Measurements from ENCODE around the gene IP6K1. TPM values are rescaled to one million over a fixed set of nuclear protein-coding genes. Genes with fewer than 3 reads are reported as not detected.
"Not testable (repeated sequence)": the region's sequence is repeated elsewhere in the genome, so short reads cannot be mapped to it uniquely, and the experiment has no call there.

The IP6K1 gene
- total RNA-seq, 2 experiments from 2014 or later = 27.4 to 30.9 TPM

- CTCF ChIA-PET (ENCODE audit: unreplicated experiment) = no interaction called here
- no TSS peak for BruUV-seq (replicated peaks)
- H3K36me3 ChIP-seq (ENCODE audit: insufficient read depth, low read length) = peaks cover 7% of the 10 kb centered on the region; the same call in 1 of the 2 replicates
These were observed 86.3 kb downstream of the IP6K1 start for GRCh38 chr3:49700014-49700413.

GRCh38 chr3:49699281-49699979 lies 86.9 kb downstream of the IP6K1 start:
- H3K36me3 ChIP-seq (ENCODE audit: insufficient read depth, low read length) = peaks cover 7% of the 10 kb centered on the region; the same call in 1 of the 2 replicates
- H3K4me3 ChIP-seq (ENCODE audit: low read depth, low read length, poor library complexity, severe bottlenecking) = no peak overlapping the region
- intact Hi-C loops (cut with micrococcal nuclease; ENCODE audit: unreplicated experiment) = no loop called here
- no peak for TF ChIP-seq EZH2phosphoT487 (IDR thresholded peaks at IDR 0.05; ENCODE audit: borderline replicate concordance, low read depth, low read length)
- TF ChIP-seq CTCF (conservative IDR thresholded peaks at IDR 0.05; ENCODE audit: low read length) = no peak
- ChIA-PET POLR2A (no interaction called here), CTCF (ENCODE audit: unreplicated experiment) (no interaction called here)
- H3K4me1 ChIP-seq (ENCODE audit: insufficient read depth, low read length, poor library complexity, severe bottlenecking) = no peaks in the 10 kb centered on the region
- H3K79me2 ChIP-seq (ENCODE audit: insufficient read depth, low read depth, low read length) = no peaks in the 10 kb centered on the region
- no TSS peak for BruUV-seq (replicated peaks)
- H3K27ac ChIP-seq (ENCODE audit: low read depth, low read length, poor library complexity, severe bottlenecking) = no peak overlapping the region
- no peaks in the 10 kb centered on the region for H3K9me3 ChIP-seq (ENCODE audit: low read length)
- no peak for DNase-seq (ENCODE audit: low spot score)
- H3K9me2 ChIP-seq (ENCODE audit: insufficient read depth, low read length) = no peaks in the 10 kb centered on the region
- H2AFZ ChIP-seq (ENCODE audit: low read length) = no peak overlapping the region
- no peak overlapping the region for H3K4me2 ChIP-seq (ENCODE audit: low read length)
- H4K20me1 ChIP-seq (ENCODE audit: insufficient read depth, low read length) = no peaks in the 10 kb centered on the region

More at GRCh38 chr3:49700014-49700413, 86.3 kb downstream of the IP6K1 start:
- H3K4me1 ChIP-seq (ENCODE audit: insufficient read depth, low read length, poor library complexity, severe bottlenecking) = no peaks in the 10 kb centered on the region
- POLR2A ChIA-PET = no interaction called here
- no peak overlapping the region for H3K4me3 ChIP-seq (ENCODE audit: low read depth, low read length, poor library complexity, severe bottlenecking)
- TF ChIP-seq EZH2phosphoT487 (IDR thresholded peaks at IDR 0.05; ENCODE audit: borderline replicate concordance, low read depth, low read length) (no peak), CTCF (conservative IDR thresholded peaks at IDR 0.05; ENCODE audit: low read length) (no peak)
- H3K79me2 ChIP-seq (ENCODE audit: insufficient read depth, low read depth, low read length) = no peaks in the 10 kb centered on the region
- intact Hi-C loops (cut with micrococcal nuclease; ENCODE audit: unreplicated experiment) = loop anchor here (5.0 kb wide), 1 partner anchor 207 kb away; no protein-coding TSS in a partner anchor
- no peak for DNase-seq (ENCODE audit: low spot score)
- H2AFZ ChIP-seq (ENCODE audit: low read length) = no peak overlapping the region
- H4K20me1 ChIP-seq (ENCODE audit: insufficient read depth, low read length) = no peaks in the 10 kb centered on the region
- no peaks in the 10 kb centered on the region for H3K9me3 ChIP-seq (ENCODE audit: low read length)
- H3K9me2 ChIP-seq (ENCODE audit: insufficient read depth, low read length) = no peaks in the 10 kb centered on the region
- no peak overlapping the region for H3K4me2 ChIP-seq (ENCODE audit: low read length)
- H3K27ac ChIP-seq (ENCODE audit: low read depth, low read length, poor library complexity, severe bottlenecking) = no peak overlapping the region

DNA sequence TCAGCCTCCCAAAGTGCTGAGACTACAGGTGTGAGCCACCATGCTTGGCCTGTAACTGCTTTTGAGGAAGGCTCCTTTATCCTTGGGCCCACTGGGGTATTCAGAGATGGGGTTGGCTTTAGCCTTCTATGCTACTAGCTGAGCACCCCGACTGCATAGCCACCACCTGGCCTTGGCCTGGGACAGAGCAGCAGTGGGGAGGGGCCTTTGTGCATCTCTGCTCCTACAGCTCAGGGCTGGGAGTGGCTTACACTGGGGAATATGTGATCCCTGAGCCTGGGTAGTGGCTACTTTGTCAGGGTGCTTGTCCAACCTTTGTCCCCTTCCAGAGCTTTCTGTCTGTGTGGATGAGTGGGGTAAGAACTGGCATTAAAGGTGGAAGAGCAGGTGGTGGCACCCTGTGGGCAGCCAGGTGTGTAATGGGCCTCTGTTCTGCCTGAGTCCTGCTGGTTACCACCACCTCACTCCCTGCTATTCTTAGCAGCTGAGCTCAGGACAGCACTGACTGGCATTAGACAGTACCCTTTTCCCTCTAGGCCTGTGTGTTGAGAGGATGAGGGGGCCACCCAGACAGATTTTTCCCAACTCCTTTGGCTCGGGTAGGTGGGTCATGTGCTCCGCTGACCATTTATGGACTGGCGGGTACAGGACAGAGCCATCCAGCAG lies 90.9 kb downstream of the IP6K1 start:
- POLR2A ChIA-PET; intact Hi-C loops (cut with micrococcal nuclease; ENCODE audit: unreplicated experiment); H3K36me3 ChIP-seq (ENCODE audit: insufficient read depth, low read length); H3K4me1 ChIP-seq (ENCODE audit: insufficient read depth, low read length, poor library complexity, severe bottlenecking); H2AFZ ChIP-seq (ENCODE audit: low read length); H3K79me2 ChIP-seq (ENCODE audit: insufficient read depth, low read depth, low read length); BruUV-seq (replicated peaks); CTCF ChIA-PET (ENCODE audit: unreplicated experiment); H3K27ac ChIP-seq (ENCODE audit: low read depth, low read length, poor library complexity, severe bottlenecking); H3K4me2 ChIP-seq (ENCODE audit: low read length); H3K9me3 ChIP-seq (ENCODE audit: low read length); H3K4me3 ChIP-seq (ENCODE audit: low read depth, low read length, poor library complexity, severe bottlenecking); H3K9me2 ChIP-seq (ENCODE audit: insufficient read depth, low read length); DNase-seq (ENCODE audit: low spot score); H4K20me1 ChIP-seq (ENCODE audit: insufficient read depth, low read length): not testable (repeated sequence)

DNA sequence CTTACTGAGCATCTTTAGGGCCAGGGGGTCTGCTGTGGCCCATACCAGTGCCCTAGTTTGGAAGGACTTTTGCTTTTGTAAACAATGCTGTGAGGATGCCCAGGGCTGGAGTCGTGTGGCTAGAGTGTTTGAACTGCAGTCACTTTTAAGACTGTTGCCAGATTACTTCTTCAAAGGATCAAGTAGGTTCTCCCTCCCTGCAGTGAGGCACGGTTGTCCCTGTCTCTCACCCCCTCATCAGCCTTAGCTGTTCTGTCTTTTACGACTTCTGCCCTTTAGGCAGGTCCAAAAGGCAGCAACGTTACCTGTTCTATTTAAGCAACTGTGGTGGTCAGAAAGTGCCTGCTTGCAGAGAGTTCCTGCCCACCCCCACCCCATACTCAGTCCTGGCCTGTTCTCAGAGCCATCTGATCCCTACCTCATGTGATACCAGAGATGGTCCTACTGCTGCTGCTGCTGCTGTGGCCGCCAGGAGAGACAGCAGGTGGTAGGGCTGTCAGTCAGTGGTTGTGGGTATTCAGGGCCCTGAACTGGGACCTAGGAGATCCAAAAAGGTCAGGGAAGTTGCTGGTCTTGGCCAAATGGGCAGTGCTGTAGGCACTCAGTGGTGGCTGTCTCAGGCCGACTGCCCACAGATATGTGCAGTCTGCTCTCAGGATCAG lies 91.8 kb downstream of the IP6K1 start:
- POLR2A ChIA-PET; H3K27ac ChIP-seq (ENCODE audit: low read depth, low read length, poor library complexity, severe bottlenecking); H4K20me1 ChIP-seq (ENCODE audit: insufficient read depth, low read length); H3K4me2 ChIP-seq (ENCODE audit: low read length); H3K9me3 ChIP-seq (ENCODE audit: low read length); intact Hi-C loops (cut with micrococcal nuclease; ENCODE audit: unreplicated experiment); CTCF ChIA-PET (ENCODE audit: unreplicated experiment); H3K79me2 ChIP-seq (ENCODE audit: insufficient read depth, low read depth, low read length); DNase-seq (ENCODE audit: low spot score); BruUV-seq (replicated peaks); H3K36me3 ChIP-seq (ENCODE audit: insufficient read depth, low read length); H3K4me3 ChIP-seq (ENCODE audit: low read depth, low read length, poor library complexity, severe bottlenecking); H2AFZ ChIP-seq (ENCODE audit: low read length); H3K4me1 ChIP-seq (ENCODE audit: insufficient read depth, low read length, poor library complexity, severe bottlenecking); H3K9me2 ChIP-seq (ENCODE audit: insufficient read depth, low read length): not testable (repeated sequence)

DNA sequence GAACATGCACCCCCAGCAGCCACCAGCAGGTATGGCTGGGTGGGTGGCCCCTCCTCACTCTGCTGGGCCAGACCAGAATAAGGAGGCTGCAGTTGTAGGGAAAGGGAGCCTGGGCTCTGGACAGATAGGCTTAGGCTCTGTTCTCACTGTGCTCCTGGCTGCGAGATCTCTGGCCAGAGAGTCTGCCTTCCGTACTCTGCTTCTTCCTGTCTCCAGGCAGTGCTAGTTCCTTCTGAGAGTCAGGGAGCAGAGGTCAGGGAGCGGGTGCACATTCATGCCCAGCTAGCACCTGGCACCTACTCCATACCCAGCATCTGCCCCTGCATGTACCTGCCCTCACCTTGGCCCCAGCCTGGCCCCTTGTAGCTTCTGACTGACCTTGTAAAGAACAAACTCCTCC lies 94.9 kb downstream of the IP6K1 start:
- H3K27ac ChIP-seq (ENCODE audit: low read depth, low read length, poor library complexity, severe bottlenecking); H3K36me3 ChIP-seq (ENCODE audit: insufficient read depth, low read length); H3K4me2 ChIP-seq (ENCODE audit: low read length); H3K4me3 ChIP-seq (ENCODE audit: low read depth, low read length, poor library complexity, severe bottlenecking); H3K9me2 ChIP-seq (ENCODE audit: insufficient read depth, low read length); DNase-seq (ENCODE audit: low spot score); POLR2A ChIA-PET; H3K9me3 ChIP-seq (ENCODE audit: low read length); H2AFZ ChIP-seq (ENCODE audit: low read length); BruUV-seq (replicated peaks); intact Hi-C loops (cut with micrococcal nuclease; ENCODE audit: unreplicated experiment); H3K79me2 ChIP-seq (ENCODE audit: insufficient read depth, low read depth, low read length); CTCF ChIA-PET (ENCODE audit: unreplicated experiment); H4K20me1 ChIP-seq (ENCODE audit: insufficient read depth, low read length): not testable (repeated sequence)
- H3K4me1 ChIP-seq (ENCODE audit: insufficient read depth, low read length, poor library complexity, severe bottlenecking) = peaks cover 11% of the 10 kb centered on the region
